SH-SY5Y (cell line): ENCODE measurements around the gene CCDC88C.

Source experiments
- GATA2 ChIP-seq: IDR thresholded peaks from 2 replicates; pipeline ENCODE4 v1.6.1; 2011; ENCODE audit warnings: mild to moderate bottlenecking, low read depth, low read length
- GATA3 ChIP-seq: IDR thresholded peaks from 2 replicates; pipeline ENCODE4 v1.6.1; 2011; ENCODE audit warnings: low read depth, mild to moderate bottlenecking, low read length, moderate library complexity

Gene CCDC88C

DNA sequence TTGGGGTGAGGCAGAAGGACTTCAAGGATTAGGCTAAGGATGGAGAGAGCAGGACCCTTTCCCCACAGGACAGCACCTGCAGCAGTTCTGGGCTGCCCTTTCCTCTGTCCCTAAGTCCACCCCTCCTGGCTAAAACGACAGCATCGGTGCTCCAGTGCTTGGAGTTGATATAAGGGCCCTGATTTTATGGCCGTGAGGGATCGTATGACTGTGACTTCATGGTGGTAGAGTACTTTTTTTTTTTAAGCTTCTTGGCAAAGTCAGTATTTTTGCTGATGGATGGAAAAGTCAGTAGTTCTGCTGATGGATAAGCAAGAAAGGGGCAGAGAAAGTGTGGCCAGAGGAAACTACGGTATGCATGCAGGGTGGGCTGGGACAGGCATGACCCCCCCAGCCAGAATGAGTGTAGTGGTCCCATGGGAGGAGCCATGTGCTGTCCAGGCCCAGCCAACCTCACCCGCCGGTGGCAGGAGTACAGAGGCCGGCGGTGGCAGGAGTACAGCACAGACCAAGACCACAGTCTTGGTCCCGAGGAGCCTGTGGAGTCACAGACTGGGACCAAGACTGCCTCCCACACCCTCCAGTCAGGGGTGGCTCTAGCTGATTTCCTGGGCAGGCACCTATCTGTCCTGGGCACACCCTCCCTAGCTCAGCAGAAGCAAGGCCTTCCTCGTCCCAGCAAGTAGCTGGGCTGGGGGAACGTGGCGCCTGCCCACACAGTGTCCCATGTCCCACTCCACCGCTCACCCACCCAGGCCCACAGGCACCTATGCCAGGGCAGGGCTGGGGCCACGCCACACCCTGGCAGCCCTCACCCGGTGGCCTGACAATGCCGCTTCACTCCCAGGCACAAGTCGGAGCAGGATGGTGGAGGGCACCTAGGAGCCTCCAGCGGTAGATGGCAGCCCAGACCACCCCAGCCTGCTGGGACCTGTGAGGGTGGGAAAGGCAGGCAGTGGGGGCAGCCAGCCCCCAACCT lies 46.3 kb downstream of the CCDC88C start:
- TF ChIP-seq GATA2 (no peak), GATA3 (no peak)

DNA sequence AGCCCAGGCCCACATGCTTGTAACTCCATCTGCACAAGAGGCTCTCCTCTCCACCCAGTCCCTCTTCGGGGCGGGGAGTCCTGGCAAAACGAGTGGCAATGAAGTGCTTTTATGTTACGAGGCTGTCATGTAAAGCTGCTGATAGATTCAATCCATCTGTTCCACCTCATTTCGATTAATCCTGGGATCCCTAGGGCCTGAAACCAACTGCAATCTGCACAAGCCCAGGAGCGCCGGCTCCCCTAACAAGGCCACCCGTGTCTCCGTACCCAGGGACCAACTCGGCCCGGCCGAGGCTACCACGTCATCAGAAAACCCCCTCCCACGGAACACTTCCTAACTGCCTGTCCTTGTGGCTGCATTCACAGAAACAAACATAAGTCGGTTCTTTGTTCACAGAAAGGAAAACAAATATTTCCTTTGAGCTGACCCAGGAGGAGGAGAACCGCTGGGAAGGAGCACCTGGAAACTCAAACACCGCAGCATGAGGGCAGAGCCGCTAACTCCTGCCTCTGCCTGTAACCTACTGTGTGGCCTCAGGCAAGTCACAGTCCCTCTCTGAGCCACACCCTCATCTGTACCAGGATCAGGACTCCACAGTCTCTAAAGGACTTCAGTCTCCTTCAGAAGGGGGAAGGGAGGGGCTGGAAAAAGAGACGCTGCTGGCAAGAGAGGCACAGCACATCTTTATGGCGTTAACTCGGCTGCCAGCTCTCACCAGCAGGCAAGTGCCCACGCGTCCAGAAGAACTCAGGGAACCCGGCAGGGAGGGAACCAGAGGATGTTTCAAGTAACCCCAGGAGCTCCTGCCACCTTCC lies 47.8 kb downstream of the CCDC88C start:
- TF ChIP-seq GATA2 (no peak), GATA3 (no peak)

DNA sequence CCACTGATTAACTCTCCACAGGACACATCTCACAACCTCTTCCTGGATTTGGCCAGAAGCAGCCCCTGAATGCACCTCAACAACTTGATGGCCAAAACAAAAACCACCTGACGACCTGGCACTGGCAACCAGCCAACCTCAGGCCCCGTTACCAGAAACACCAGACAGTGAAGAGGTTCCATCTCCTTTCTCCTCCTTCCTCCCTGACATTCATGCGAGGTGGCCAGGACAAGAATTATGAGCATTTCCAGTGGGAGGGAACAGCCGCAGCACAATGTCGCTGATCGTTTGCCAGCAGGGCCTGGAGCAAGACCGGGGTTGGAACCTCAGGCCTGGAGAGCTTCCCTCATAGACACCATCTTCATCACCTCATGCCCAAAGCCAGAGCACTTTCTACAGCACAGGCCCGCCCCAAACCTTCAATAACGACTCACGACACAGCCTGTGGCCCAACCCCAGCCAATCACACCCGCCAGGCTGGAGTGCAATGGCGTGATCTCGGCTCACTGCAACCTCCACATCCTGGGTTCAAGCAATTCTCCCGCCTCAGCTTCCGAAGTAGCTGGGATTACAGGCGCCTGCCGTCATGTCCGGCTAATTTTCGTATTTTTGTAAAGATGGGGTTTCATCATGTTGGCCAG lies 48.7 kb downstream of the CCDC88C start:
- no peak for TF ChIP-seq GATA2
- no peak for TF ChIP-seq GATA3

DNA sequence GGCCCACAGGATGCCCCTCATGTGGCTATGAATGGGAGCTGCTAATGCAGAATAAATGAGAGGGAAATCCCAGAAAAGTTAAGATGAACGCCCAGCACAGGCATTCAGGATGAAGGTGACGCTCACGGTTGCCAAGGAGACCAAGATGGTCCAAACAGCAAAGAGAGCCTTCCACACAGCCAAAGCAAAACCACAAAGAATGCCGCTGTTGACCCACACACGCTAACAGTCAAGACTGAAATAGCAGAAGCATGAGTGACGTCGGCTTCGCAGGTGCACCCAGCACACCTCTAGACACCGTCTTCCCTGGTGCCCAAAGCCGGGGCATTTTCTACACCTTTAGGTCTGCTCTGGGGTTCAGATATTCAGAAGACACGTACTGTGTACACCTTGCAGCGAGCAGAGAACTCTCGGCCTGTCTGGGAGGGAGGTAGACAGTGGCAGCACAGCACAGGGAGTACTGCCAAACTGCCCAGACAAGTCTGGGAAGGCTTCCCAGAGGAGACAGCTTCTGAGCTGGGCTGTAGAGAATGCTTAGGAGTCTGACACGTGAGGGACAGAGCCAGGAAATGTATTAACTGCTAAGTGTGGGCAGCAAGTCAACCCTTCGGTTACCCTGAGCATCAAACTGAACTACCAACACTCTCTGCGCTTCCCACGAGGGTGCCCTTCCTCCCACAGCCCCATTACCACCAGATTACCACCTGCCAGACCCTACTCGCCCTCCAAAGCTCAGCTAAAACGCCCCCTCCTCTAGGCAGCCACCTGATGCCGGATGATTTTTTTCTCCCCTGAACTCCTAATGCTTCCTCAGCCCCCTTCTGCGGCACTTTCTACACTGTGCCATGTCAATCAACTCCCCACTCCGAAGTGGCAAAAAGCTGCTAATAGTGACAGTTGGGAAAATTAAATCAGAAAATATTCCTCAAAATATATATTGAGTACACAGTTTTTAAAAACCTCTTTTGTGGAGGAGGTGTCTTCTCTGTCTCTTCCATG lies 50.1 kb downstream of the CCDC88C start:
- TF ChIP-seq GATA2 (no peak), GATA3 (no peak)

DNA sequence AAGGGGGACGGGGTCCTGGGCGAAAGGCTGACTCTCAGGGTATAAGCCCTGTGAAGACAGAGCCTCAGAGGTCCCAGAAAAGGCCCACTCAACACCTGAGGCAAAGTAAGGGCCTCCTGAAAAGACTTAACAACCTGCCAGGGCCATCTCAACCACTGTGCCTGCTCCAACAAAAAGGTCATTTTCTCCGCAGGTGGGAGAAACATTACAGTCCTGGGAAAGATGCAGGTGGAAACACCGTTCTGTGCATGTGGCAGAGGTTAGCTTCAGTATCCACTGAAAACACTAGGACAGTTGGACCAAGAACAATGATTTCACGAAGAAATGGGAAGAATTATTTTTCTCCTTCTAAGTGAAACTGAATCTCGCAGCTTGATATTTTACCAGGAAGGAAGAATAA lies 50.9 kb downstream of the CCDC88C start:
- TF ChIP-seq GATA3 (no peak), GATA2 (no peak)

DNA sequence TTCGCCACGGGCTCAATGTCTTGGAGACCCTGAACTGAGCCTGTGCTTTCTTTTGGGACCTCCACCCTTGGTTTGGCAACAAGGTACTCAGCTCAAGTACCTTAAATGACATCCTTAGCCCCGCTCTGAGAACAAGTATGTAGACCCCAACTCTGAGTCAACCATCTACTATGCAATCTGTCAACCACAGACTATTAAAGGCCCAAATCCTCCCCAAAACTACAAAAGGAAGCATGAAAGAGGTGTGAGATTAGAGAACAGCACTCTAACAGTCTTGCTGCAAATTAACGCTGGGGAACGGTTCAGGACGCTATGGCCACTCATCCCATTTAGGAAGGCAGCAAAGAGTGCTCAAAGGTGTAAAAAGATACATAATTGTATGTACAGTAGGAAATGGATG lies 52.1 kb downstream of the CCDC88C start:
- TF ChIP-seq GATA2 (no peak), GATA3 (no peak)

DNA sequence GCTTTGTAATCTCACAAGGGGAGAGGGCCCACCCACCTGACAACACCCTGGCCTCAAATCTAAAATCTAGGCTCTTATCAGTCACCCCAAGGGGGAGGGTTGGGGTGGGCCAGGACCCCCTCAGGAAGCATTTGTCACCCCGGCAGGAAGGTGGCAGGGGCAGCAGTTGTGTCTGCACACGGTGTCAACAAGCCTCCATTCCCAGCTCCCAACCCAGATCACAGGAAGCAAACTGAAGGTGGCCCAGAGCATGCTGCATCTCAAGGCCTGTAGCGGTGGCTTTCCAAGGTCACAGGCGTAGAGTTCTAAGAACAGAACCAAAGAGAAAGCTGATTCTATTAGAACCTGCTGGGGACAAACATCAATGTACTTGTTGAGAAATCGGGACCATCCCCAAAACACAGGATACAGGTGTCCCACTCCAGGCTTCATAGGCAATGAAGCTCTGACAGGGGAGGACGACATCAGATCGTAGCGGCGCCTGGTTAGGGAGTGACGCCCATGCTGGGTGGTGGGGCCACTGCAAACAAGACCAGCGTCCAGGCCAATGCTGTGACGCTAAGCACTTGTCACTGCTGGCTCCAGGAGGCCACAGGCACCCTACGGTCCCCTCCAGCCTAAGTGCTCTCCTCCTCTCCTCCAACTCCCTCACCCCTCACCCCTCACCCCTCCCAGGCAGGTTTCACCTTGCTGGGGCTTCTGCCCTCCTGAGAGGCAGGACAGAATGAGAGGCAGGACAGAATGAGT lies 52.9 kb downstream of the CCDC88C start:
- no peak for TF ChIP-seq GATA2

DNA sequence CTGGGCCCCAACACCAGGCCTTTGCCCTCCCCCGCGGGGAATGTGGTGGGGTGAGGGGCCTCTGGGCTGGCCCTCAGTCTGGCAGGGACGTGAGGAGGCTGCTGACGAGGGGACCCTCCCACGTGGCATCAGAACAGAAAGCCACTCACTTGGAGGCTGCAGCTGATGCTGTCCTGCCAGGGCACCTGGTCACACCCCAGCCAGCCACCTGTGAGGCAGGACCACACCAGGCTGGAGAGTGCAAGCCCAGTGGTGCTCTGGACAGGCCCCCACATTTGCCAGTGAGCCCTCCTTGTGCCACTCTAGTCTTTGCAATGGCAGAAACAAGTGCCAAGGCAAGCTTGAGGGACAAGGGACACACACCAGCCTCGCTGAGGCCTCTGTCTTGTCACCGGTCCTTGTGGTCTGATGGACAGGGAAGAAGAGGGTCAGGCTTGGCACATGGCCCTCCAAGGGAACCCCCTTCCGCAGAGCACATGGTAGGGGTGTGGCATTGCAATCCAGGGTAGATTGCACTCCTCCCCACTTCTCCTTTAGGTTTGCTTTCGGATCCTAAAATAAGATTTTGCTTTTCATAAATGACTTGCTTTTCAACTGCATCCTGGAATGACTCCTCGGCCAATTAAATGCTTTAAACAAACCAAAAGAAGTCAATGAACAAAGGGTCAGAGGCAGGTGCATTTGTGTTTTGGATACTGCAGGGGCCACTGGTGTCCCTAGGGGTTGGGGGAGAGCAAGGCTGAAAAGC lies 53.7 kb downstream of the CCDC88C start:
- no peak for TF ChIP-seq GATA3
- TF ChIP-seq GATA2 = no peak

DNA sequence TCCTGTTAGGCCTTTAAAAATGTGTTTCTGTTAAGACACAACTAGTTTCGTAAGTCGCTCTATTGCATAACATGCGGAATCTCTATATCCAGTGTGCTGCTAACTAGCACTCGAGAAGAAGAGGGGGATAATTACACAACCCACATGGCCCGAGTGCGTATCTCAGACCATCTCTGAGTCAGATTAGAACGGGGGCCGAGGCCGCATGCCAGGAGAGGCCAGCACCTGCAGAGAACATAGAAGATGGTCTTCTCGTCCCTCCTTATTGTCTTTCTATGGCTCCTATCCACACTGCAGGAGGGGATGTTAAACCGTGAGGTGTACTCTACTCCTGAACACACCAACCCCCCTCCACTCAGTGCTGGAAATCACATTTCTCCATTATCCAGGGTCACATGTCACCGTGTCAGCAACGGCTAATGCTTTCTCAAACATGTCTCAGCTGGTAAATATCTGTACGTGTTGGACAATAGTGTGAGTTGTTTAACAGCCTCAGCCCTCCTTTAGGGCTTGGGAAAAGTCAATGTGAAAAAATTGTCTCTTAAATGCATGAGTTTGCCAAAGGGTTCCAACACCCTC lies 56.3 kb downstream of the CCDC88C start:
- TF ChIP-seq GATA3 (no peak), GATA2 (no peak)

DNA sequence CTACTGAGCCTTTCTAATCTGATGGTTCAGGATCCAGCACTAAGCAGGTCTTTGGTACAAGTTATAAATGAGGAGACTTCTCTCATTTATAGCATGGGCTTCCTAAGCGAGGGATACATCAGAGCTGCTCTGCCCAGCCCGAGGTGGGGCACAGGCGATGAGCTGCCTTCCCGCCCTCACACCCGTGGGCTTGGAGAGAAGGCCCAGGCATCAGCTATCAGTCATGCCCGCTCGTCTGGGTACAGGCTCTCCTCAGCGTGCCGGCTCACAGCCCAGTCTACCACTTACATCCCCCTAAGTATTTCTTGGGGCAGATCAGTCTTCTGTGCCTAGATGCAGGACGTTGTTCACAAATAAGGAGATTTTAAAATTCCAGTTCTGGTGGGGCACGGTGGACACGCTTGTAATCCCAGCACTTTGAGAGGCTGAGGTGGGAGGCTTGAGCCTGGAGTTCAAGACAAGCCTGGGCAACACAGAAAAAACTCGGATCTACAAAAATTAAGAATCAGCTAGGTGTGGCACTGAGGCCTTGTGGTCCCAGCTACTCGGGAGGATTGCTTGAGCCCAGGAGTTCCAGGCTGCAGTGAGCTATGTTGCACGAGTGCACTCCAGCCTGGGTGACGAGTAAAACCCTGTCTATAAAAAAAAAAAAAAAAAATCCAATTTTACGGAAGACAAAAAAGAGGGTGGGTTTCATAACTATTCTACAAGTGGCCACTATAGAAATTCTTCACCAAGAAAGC lies 57.0 kb downstream of the CCDC88C start:
- no peak for TF ChIP-seq GATA3
- no peak for TF ChIP-seq GATA2

DNA sequence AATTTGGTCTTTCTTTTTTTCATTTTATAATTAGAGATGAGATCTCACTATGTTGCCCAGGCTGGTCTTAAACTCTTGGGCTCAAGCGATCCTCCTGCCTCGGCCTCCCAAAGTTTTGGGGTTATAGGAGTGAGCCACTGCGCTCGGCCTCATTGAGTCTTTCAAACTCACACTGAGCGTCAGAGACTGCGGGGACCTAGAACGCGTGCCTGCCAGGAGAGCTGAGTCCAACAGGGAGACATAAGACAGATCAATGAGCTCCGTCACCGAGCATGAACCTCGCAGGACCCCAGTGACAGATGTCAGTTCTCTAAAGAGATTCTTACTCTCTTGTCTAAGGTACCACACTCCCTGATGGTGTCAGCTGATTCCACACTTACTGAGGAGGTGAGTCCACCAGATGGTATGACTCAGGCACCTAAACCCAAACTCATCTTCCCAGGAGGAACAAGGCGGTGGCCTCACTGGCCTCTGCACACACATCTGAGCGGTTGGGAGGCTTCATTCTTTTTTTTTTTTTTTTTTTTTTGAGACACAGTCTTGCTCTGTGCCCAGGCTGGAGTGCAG lies 58.9 kb downstream of the CCDC88C start:
- no peak for TF ChIP-seq GATA2
- no peak for TF ChIP-seq GATA3
